DMS79 treated with DMSO at 0.1 percent for 48 hours (cell line): ENCODE data around the gene KMT5B.
"Not testable (repeated sequence)": the region's sequence is repeated elsewhere in the genome, so short reads cannot be mapped to it uniquely, and the experiment has no call there.

Source experiments
- DNase-seq: peaks from one replicate; lab custom pipeline; 2025; lab: John Stamatoyannopoulos, UW

The KMT5B gene

GRCh38 chr11:68213135-68213515, at the start of gene KMT5B:
TSS of gene KMT5B (minus strand) at chr11:68213296. CDS start at chr11:68190076, 23,220 bp downstream.
- peak; percentile 27 for DNase-seq

GRCh38 chr11:68262544-68262827, 49.4 kb upstream of the KMT5B start:
- DNase-seq: no peak

GRCh38 chr11:68261749-68262543, 48.9 kb upstream of the KMT5B start:
- no peak for DNase-seq

GRCh38 chr11:68261006-68261405, 47.9 kb upstream of the KMT5B start:
- no peak for DNase-seq

GRCh38 chr11:68260484-68260883, 47.4 kb upstream of the KMT5B start:
- no peak for DNase-seq

GRCh38 chr11:68259122-68259959, 46.2 kb upstream of the KMT5B start:
- no peak for DNase-seq

- DNase-seq: no peak
These were observed 45.3 kb upstream of the KMT5B start for GRCh38 chr11:68258363-68258765.

GRCh38 chr11:68257477-68258362, 44.6 kb upstream of the KMT5B start:
- DNase-seq: peak; percentile 84

GRCh38 chr11:68256331-68256741, 43.2 kb upstream of the KMT5B start:
- no peak for DNase-seq

- DNase-seq: no peak
These were observed 42.4 kb upstream of the KMT5B start for GRCh38 chr11:68255526-68255925.

GRCh38 chr11:68254421-68254820, 41.3 kb upstream of the KMT5B start:
- DNase-seq: no peak

- no peak for DNase-seq
These were observed 38.7 kb upstream of the KMT5B start for GRCh38 chr11:68251765-68252164.

- not testable (repeated sequence) for DNase-seq
These were observed 31.8 kb upstream of the KMT5B start for GRCh38 chr11:68244912-68245311.

- not testable (repeated sequence) for DNase-seq
These were observed 30.8 kb upstream of the KMT5B start for GRCh38 chr11:68243847-68244246.

GRCh38 chr11:68242616-68243015, 29.5 kb upstream of the KMT5B start:
- no peak for DNase-seq

GRCh38 chr11:68231621-68232020, 18.5 kb upstream of the KMT5B start:
- DNase-seq: no peak

- no peak for DNase-seq
These were observed 16.5 kb upstream of the KMT5B start for GRCh38 chr11:68229601-68230000.

- no peak for DNase-seq
These were observed 13.3 kb upstream of the KMT5B start for GRCh38 chr11:68226421-68226820.

- no peak for DNase-seq
These were observed 11.5 kb upstream of the KMT5B start for GRCh38 chr11:68224606-68225005.

- no peak for DNase-seq
These were observed 10.2 kb upstream of the KMT5B start for GRCh38 chr11:68223275-68223674.

- DNase-seq: no peak
These were observed 8.3 kb upstream of the KMT5B start for GRCh38 chr11:68221406-68221805.

- DNase-seq: no peak
These were observed 3.3 kb upstream of the KMT5B start for GRCh38 chr11:68216171-68216938.
